ENCODE measurements around the gene SLC43A2.

The SLC43A2 gene

GRCh38 chr17:1643999-1644492, 15.4 kb upstream of the SLC43A2 start:
- peak; percentile 67 for DNase-seq (ENCODE audit: low spot score)

DNA sequence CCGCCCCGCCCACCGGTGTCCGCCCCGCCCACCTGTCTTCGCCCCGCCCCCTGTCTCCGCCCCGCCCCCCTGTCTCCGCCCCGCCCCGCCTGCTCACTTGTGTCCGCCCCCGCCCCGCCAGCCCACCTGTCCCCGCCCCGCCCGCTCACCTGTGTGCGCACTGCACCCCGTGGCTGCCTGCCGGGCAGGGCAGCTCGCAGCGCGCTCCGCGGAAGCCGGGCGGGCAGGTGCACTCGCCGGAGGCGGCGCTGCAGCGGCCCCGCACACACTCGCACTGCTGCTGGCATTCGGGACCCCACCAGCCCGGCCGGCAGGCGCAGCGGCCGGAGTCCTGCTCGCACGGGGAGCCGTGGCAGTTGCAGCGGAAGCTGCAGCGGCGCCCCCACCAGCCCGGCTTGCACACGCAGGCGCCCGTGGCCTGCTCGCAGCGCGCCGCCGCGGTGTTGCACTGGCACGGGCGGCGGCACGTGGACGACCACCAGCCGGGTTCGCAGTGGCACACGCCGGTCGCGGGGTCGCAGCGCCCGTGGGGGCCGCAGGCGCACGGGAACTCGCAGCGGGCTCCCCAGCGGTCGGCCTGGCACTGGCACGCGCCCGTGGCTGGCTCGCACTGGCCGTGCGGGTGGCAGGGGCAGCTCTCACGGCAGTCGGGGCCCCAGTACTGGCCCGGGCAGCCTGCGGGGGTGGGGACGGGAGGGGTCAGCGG, 14.8 kb upstream of the SLC43A2 start:
- no peak for DNase-seq (ENCODE audit: low spot score)

- no peak for DNase-seq (ENCODE audit: low spot score)
Observed at GRCh38 chr17:1641065-1641403, 12.4 kb upstream of the SLC43A2 start.

- no peak for DNase-seq (ENCODE audit: low spot score)
Observed at GRCh38 chr17:1640329-1641064, 11.9 kb upstream of the SLC43A2 start.

GRCh38 chr17:1639549-1640180, 11.0 kb upstream of the SLC43A2 start:
- no peak for DNase-seq (ENCODE audit: low spot score)

DNA sequence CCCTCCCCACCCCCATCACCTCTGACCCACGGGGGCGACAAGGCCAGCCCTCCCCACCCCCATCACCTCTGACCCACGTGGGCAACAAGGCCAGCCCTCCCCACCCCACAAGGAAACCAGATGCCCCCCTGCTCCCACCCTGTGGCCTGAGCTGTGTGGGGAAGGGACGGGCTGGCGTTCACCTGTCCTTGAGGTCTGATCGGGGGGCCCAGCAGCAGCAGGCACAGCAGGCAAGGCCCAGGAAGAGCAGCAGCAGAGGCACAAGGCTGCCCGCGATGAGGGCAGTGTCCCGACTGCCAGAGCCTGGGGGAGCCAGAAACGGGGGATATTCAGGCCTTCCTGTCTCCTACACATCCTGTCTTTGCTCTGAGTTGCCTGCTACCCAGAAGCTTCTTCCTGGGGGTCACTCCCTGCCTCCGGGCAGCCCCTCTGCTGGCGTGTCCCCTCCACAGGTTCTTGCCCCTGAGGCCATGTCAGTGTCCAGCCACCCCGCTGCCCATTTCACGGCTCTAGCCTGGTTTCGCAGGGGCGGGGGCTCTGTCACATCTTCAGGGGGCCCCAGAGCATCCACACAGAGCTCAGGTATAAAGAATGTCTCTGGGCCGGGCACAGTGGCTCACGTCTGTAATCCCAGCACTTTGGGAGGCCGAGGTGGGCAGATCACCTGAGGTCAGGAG, 10.1 kb upstream of the SLC43A2 start:
- peak; percentile 21 for DNase-seq (ENCODE audit: low spot score)

GRCh38 chr17:1638171-1638590, 9.5 kb upstream of the SLC43A2 start:
- no peak for DNase-seq (ENCODE audit: low spot score)

- DNase-seq (ENCODE audit: low spot score) = no peak
Observed at GRCh38 chr17:1636732-1637285, 8.2 kb upstream of the SLC43A2 start.

GRCh38 chr17:1635675-1636465, 7.2 kb upstream of the SLC43A2 start:
- DNase-seq (ENCODE audit: low spot score) = no peak

GRCh38 chr17:1634841-1635650, 6.4 kb upstream of the SLC43A2 start:
- DNase-seq (ENCODE audit: low spot score) = no peak

DNA sequence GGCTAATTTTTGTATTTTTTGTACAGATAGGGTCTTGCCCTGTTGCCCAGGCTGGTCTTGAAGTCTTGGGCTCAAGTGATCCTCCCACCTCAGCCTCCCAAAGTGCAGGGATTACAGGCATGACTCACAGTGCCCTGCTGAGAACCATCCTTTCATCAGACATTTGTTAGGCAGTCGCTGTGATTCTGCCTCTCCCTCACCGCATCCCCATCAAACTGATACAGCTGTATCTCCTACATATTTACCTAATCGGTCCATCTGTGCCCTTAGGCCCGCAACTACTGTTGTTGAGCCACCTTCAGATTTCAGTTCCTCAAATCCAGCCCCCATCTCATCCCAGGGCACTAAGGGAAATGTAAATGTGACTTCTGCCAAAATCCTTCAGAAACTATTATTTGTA, 2.0 kb upstream of the SLC43A2 start:
- no peak for DNase-seq (ENCODE audit: low spot score)

- peak; percentile 41 for DNase-seq (ENCODE audit: low spot score)
Observed at GRCh38 chr17:1629504-1630310, 1.1 kb upstream of the SLC43A2 start.

- DNase-seq (ENCODE audit: low spot score) = peak; percentile 87
Observed at GRCh38 chr17:1628856-1629503, 346 bp upstream of the SLC43A2 start.

DNA sequence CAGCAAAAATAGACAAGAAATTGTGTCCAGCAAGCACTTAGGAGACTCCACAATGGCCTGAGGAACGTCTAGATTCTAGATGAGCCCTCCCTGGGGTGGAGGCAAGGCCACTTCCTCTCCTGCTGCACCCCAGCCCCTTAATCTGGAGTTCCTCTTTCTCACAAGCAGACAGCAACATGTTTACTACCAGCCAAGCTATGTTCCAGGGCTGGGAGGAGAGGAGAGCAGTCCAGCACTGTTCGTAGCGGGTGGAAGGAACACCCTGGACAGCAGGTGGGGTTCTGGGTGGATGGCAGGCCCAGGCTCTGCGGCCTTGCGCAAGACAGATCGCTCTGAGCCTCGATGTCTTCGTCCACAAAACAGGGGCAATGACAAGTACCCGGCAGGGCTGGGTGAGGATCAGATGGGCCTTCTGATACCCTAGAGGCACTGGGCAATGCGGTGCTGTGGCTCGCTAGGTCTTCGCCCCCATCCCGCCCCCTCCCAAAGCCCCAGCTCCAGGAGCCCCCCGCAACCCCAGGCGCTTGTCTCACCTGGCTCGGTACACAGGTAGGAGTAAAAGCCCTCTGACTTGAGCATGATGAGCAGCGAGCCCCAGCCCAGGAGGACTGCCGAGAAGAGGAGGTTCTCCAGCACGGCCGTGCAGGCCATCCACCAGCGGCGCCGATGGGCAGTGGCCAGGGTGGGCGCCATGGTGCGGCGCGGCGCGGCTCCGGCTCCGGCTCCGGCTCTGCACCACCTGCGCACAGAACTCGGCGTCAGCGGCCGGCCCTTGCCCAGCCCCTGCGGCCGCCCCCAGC, 1.3 kb downstream of the SLC43A2 start:
- DNase-seq (ENCODE audit: low spot score) = no peak

- no peak for DNase-seq (ENCODE audit: low spot score)
Observed at GRCh38 chr17:1626333-1626732, 2.3 kb downstream of the SLC43A2 start.

DNA sequence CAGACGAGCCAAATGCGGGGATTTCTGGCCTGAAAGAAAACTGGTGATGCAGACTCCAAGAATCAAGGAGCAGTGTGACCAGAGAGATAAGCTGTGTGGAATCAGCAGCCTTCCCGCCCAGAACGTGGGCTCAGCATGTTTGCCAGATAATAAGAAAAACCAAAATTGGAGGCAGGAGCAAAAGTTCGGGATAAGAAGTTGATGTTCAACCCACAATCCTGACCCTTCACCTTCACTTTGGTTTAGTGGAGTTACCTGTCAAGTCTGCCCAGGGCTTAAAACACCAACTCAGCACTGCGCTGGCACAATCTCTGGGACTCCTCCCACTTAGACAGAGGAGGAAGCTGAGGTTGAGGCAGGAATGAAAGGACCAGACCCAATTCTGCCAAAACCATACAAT, 3.1 kb downstream of the SLC43A2 start:
- DNase-seq (ENCODE audit: low spot score) = no peak

GRCh38 chr17:1625053-1625452, 3.6 kb downstream of the SLC43A2 start:
- peak; percentile 46 for DNase-seq (ENCODE audit: low spot score)

DNA sequence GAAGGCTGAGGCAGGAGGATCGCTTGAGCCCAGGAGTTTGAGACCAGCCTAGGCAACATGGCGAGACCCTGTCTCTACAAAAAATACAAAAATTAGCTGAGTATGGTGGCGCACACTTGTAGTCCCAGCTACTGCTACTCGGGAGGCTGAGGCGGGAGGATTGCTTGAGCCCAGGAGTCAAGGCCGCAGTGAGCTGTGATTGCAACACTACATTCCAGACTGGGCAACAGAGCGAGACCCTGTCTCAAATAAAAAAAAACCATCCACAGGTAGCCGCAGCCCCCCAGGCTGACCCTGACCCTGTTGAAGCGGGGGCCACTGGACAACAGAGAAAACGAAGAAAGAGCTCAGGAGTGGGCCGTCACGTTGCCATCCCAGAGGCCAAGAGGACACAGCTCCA, 4.0 kb downstream of the SLC43A2 start:
- no peak for DNase-seq (ENCODE audit: low spot score)
